EH (cell line): Measurements from ENCODE around the gene SEZ6L.

Experiments used
- DNase-seq: peaks from one replicate; pipeline ENCODE4 v3.0.0-alpha.2; 2015; ENCODE audit warnings: low read depth

SEZ6L gene

DNA sequence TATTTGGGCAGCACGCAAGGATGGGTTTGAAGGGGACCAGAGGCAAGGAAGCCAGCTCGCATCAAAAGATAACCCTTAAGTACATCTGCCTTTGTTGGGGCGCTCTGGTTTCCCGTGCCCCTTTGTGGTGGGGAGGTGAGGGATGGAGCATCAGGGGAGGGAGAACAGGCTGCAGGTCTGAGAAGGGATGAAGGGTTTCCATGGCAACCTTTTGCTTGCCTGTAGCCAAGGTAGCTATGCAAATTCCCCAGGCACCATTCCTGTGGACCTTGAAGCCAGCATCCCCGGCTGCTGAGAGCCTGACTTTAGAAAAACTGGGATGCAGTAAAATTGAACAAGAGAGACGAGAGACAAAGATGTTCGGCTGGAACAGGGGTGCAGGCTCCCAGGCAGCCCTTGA, 75.7 kb downstream of the SEZ6L start:
- DNase-seq: no peak

DNA sequence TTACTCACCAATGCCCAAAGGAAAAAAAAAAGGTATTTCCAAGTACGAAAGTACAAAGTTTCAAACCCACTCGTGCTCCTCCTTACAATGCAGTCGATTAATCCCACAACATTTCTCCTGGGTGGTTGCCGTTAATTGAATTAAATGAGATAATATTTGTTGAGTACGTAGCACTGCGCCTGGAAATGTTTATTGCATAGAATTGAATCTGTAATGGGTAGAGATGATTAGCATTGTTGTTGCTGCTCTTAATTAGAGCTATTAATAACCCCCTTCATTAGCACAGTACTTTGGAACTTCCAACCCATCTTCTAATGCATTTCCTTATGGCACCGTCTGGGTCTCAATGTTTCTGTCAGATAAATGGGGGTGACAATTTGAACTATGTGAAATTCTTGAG, 77.3 kb downstream of the SEZ6L start:
- DNase-seq: no peak

DNA sequence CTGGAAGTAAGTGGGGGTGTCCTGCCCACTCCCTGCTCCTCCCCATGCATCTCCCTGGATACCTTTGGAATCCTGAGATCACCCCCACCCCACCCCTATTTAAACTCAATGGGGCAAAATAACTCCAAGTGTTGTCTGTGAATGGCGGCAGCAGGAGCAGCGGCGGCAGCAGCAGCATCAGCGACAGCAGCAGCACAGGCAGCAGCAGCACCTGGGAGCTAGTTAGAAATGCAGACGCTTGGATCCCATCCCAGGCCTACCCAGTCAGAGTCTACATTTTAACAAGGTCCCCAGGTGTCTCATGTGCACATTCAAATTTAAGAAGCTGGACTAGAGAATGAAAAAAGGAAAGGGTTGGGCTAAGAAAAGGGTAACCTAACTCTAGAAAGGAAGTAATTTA, 82.6 kb downstream of the SEZ6L start:
- DNase-seq: no peak

DNA sequence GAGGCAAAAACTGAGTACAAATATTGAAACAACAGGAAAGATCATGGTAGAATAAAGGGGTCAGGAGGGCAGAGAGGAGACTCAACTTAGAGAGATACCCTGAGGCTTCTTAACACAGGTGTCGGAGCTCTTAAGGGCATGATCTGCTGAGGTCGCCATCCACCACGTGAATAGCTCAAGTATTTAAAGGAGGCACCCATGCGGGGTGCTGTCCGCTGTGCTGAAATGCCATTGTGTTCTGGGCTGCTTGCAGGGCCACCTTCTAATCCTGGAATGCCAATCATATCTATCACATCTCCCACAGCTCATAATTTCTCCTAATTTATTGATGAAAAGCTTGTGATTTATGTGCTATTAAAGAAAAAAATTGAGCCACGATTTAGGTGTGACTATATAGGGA, 90.2 kb downstream of the SEZ6L start:
- DNase-seq: peak; percentile 46

DNA sequence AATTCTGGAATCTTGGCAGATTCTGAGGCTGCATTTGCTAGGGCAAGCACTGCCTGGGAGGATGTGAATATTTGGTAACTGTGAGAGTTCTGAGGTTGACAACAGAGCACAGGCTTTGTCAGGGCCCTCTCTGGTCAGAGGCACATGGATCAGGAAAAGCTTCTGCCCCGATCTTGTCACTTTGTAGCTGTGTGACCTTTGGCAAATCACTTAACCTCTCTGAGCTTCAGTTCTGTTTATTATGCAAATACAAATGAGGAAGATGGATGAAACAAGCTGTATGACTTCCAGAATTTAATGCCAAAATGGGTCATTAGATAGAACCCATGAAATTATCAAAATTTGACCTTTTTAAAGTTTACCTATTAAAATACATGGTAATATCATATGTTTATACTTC, 94.9 kb downstream of the SEZ6L start:
- DNase-seq: no peak

DNA sequence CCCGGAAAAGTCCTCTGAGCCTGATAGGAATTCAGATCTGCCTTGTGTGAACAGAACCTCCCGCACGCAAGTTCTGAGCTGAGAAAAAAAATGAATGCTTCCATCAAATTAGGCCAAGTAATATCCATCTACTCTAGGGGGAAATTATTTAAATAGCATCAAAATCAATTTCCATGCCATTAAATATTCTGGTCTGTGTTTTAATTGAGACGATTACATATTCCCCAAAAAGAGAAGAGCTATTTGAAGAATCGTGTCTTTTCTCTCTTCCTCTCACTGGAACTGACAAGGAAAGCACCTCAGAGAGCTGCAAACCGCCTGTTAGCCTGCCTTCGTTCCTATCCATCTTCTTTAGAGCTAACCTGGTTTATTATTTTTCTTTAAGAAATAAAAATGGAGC, 96.0 kb downstream of the SEZ6L start:
- no peak for DNase-seq

DNA sequence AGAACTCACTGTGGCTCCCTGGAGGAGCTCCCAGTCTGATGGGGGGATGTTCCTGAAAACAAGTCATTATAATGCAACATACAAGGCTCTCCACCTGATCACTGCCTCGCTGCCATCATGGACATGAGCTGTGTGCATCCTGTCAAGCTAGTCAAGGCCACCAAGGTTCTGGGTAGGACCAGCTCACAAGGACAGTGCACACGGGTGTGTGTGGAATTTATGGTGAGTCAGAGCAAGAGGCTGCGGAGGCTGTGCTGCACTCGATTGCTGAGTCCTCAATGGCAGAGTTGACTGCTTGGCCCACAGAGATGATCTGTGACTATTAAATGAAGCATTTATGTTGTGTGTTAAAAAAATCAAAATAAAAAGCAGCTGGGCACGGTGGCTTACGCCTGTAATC, 96.6 kb downstream of the SEZ6L start:
- DNase-seq: no peak

DNA sequence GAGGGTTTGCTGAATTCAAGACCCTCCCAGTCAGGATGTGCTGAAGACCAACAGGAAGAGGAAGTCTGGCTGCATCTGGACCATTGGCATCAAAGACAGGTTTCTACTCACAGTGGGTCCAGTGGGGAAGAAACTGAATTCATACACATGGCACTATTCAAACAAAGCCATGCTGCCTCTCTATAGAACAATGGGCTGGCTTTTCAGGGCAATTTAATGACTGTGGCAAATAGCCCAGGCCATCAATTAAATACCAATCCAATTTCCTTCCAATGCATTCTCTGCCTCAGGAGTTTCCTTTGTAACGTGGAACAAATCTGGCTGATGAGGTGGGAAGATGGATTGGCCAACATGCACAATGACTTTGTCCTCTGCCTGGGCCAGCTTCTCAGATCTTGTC, 98.6 kb downstream of the SEZ6L start:
- DNase-seq: no peak

DNA sequence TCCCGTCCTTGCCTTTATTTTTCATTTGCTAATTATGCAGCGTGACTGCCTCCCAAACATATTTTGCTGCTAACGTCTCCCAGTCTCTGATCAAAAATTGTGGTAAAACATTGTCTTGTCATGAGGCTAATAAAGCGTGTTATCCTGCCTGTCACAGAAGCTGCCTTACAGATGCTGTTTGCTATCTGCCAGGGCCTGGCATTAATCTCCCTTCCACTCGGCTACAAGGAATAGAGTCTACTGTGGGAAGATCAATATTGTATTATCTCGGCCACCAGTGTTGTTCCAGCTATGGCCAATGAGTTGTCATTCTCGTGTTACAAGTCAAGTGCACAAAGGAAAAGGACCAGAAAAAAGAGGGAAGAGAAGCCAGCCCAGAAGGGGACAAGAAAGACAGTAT, 100.3 kb downstream of the SEZ6L start:
- no peak for DNase-seq

DNA sequence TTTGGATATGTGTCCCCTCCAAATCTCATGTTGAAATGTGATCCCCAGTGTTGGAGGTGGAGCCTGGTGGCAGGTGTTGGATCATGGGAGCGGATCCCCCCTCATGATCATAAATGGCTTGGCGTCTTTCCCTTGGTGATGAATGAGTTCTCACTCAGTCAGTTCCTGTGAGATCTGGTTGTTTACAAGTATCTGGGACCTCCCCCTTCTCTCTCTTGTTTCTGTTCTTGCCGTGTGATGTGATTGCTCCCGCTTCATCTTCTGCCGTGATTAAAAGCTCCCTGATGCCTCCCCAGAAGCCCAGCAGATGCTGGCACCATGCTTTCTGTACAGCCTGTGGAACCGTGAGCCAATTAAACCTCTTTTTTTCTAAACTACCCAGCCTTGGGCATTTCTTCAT, 102.2 kb downstream of the SEZ6L start:
- no peak for DNase-seq

DNA sequence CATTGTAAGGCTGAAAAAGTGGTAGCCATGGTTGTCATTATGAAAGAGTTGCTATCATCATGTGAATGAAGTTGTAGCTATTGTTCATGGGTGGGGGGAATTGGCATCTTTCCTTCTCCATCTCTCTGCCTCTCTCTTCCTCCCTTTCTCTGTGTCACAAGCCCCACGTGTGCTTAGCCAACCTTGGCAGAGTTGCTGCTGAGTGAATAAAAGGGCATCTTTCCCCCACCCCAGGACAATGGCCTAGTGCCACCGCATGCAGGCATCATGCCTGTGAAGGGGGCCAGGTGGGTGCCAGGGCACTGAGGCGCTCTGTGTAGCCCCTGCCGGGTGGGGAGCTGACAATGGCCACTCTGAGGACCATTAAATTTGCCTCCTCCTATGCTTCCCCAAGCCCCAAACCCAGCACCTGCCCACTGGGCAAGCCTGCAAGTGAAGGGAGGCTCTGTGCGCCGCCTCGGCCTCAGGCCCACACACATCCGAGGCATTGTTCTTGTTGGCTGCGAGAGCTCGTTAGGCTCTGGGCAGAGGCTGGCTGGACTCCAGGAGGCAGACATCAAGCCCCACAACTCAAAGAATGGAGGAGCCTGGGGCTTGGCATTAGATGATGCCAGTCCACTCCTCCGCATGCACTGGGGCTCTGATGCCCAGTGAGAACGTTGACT, 103.9 kb downstream of the SEZ6L start:
- no peak for DNase-seq

DNA sequence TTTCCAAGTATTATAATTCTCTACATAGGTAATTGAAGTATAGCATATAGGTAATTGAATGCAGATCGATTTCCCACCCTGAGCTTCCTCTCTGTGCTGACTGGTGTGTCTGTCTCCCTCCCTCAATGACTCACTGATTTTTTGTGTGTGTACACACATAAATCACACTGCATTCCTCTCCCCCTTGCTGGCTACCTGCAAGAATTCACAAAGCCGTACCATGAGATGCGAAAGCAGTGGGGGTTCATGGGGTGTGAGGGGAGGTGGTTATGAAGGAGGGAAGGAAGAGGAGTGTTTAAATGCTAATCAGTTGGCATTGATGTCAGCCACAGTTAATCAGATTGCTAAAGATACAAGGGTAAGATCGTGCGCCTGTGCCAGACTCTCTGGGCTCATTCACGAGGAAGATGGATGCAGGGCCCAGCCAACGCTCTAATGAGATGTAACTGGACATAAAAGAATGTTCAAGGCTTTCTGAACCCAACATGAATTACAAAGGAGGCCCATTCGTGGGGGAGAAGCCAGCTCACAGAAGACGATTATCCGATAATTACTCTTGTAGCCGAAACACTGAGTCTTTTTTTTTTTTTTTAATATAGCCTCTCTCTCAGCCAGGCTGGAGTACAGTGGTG, 107.4 kb downstream of the SEZ6L start:
- DNase-seq: no peak

DNA sequence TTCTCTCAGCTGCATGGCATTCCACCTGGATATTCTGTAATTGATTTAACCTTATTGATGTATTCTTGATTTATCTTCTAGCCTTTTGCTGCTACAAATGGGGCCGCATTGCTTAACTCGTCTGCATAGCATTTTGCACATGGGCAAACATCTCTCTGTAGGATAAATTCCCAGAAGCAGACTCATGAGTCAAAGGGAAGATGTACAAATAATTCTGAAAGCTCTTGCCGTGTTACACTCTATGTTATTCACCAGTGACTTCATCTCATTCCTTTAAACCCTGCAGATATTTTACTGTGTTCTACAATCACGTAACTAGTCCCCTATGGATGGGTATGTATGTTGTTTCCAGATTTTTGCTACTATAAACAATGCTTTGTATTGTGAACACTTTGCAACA, 112.7 kb downstream of the SEZ6L start:
- DNase-seq: no peak

DNA sequence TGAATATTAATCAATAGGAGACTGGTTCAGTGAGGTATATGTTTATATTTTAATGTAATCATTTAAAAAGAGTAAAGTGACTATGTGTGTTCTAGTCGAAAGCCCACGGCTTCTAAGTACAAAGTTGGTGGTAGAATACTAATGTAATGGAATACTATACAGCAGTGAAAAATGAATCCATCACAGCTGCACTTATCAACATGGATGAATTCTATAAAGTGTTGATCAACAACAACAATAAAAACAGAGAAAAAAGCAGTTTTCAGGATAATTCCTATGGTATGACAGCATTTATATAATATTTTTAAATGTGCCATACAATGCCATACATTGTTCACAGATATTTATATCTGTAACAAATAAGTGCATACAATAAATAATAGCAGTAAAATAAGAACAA, 114.1 kb downstream of the SEZ6L start:
- DNase-seq: no peak

DNA sequence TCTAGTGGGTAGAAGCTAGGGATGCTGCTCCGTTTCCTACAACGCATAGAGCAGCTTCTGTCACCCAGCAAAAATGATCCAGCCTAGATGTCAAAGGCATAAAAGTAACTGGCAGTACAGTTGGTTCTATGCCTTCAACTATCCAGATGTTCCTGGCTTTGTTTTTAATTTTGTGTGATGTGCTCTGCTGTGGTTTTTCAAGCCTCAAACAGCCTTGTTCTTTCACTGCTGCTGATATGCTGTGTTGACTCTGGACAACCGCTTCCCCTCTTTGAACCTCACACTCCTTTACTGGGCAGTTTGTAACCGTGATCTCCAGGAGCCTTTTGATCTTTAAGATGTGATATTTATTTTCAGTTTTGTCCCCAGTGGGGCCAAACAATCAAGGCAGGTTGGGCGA, 116.4 kb downstream of the SEZ6L start:
- DNase-seq: no peak

DNA sequence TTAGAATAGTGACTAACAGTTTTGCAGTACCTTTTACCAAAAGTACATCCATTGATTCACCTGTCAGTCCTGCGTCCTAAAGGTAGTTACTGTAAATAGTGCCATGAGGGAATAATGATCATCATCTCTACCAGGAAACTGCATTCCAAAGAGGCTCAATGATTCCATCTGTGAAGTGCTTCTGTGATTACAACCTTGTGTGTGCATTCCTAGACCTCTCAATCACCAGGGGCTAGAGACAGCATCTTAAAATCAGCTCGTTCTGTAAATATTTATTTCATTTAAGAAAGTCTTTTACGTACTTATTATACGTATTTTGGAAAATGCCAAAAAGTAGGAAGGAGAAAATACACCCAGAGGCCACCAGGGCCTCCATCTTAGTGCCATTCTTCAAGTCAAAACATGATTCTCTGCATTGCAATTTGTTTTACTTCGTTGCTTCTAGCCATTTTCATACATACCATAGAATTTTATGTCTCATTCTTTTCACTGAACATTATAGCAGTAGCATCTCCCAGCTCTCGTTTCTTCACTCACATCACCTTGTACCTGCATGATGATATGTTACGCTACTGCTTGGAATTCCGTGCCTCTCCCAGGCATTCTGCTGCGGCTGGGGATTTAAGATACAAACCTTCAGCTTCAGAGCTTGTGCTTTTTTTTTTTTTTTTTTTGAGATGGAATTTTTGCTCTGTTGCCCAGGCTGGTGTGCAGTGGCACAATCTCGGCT, 117.0 kb downstream of the SEZ6L start:
- DNase-seq: peak; percentile 6

DNA sequence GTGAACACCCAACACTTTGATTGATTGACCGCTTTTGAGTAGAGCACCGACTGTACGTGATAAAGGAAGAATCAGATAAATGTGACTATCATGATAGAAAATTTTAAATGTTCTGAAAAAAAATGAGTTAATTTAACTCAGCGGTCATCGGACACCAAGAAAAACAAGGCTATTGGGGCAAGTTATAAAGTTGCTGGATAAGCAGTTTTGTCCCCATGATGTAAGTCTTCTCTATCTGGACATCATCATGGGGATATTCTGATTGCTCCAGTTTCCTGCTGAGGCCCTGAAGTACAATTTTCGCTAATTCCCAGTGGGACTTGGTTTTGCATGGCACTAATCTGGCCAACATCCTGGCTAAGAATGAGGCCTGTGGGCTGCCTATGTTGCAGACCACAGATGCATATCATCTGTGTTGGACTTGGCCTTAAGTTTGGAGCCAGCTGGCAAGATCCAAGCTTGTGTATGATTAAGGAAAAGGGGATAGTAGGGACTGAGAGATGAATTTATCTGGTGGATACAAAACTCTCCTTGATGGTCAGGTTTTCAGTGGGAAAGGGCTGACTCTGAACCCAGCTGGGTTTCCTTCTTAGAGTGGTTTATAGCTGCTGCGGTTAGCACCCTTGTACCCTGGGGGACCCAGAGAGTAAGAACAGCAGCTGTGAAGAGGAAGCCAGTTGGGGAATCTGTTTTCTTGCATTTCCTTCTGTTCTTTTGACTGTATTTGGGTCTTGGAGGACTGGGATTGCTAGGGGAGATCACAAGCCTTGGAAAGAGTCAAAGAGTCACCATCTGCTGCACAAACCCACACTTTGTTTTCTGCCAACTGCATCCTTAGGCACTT, 118.3 kb downstream of the SEZ6L start:
- no peak for DNase-seq

DNA sequence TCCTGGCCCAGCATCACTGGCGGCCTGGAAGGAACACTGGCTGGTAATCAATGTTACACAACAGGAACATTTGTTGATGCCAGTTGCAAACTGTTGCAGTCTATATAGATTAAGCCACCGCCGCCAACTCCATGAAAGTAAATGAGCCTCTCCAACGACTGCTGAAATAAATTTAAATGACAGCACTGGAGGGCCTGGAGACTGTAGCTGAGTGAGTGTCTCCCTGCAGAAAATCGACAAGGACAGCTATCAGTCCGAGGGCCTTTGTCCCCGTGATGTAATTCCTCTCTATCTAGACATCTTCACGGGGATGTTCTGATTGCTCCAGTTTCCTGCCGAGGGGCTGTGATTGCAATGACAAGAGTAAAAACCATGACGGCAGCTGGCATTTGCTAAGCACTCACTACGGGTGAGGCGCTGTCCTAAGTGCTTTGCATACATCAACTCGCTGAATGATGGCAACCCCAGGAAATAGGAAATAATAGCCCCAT, 120.4 kb downstream of the SEZ6L start:
- no peak for DNase-seq

DNA sequence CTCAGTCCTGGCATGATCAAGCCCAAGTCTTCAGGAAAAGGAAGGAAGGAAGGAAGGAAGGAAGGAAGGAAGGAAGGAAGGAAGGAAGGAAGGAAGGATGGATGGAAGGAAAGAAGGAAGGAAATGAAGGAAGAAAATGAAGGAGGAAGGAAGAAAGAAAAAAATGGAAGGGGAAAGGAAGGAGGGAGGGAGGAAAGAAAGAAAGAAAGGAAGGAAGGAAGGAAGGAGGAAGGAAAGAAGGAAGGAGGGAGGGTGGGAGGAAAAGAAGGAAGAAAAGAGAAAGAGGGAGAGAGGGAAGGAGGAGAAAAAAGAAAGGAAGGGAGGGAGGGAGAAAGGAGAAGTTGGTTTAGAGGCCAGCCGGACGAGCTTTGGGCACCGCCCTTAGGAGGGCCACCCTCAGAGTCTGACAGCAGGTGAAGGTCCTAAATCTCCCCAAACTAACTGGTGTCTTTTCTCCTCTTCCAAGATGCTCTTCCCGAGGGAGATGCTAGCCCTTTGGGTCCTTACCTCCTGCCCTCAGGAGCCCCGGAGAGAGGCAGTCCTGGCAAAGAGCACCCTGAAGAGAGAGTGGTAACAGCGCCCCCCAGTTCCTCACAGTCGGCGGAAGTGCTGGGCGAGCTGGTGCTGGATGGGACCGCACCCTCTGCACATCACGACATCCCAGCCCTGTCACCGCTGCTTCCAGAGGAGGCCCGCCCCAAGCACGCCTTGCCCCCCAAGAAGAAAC, 122.8 kb downstream of the SEZ6L start:
- DNase-seq: no peak

DNA sequence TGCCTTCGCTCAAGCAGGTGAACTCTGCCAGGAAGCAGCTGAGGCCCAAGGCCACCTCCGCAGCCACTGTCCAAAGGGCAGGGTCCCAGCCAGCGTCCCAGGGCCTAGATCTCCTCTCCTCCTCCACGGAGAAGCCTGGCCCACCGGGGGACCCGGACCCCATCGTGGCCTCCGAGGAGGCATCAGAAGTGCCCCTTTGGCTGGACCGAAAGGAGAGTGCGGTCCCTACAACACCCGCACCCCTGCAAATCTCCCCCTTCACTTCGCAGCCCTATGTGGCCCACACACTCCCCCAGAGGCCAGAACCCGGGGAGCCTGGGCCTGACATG, 123.4 kb downstream of the SEZ6L start:
- DNase-seq: no peak

DNA sequence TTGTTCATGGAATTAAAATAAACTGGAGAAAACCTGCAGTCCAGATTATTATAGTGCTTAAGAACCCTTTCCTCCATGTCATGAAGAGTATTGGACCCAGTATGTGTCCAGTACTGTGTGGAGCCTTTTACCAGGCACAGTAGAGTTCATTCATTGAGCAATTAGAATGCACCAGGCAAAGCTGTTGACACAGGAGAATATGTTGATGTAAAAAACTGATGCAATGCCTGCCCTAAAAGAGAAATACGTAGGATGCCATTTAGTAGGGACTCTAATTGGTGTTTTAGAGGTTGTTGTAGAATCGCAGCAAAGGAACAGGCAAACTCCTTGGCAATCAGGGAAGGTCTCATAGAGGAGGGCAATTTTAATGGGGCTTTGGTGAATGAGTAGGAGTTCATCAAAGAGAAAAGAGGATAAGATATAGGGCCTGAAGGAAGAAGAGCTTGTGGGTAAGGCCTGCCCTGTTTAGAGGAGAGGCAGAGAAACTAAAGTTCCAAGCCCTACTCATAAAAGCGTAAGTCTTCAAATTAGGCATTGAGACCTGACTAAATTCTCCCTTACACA, 126.4 kb downstream of the SEZ6L start:
- DNase-seq: peak; percentile 3
